OCI-LY1 (cell line): ENCODE data around the gene XPA.
A peak's percentile ranks its signal among the peaks of the same experiment; 100 is the strongest.

ENCODE experiments used
- H2AFZ ChIP-seq: fragments of 200-600 bp; sonication (generic), shearing (Covaris generic); 2 replicates; pipeline ENCODE4 v1.6.0; 2014; ENCODE audit warnings: antibody characterized with exemption, mild to moderate bottlenecking, low read length
- H3F3A ChIP-seq: fragments of 200-600 bp; sonication (generic), shearing (Covaris generic); 2 replicates; pipeline ENCODE4 v1.6.0; 2014; ENCODE audit warnings: mild to moderate bottlenecking, antibody characterized with exemption, low read length, moderate library complexity; ENCODE audit not compliant: insufficient read depth
- H3K27ac ChIP-seq: fragments of 200-600 bp; sonication (generic); 2 replicates; pipeline ENCODE4 v1.5.1; 2014; ENCODE audit warnings: low read length, mixed run types, mild to moderate bottlenecking, low read depth; ENCODE audit not compliant: poor library complexity, severe bottlenecking
- H3K27me3 ChIP-seq: fragments of 200-600 bp; sonication (generic); 2 replicates; pipeline ENCODE4 v1.6.0; 2014; ENCODE audit warnings: antibody characterized with exemption, mild to moderate bottlenecking, low read length, moderate library complexity; ENCODE audit not compliant: insufficient read depth
- H3K36me3 ChIP-seq: fragments of 200-600 bp; sonication (generic); 2 replicates; pipeline ENCODE4 v1.6.1; 2014; ENCODE audit warnings: mild to moderate bottlenecking, antibody characterized with exemption, low read length, moderate library complexity, mixed read lengths; ENCODE audit not compliant: insufficient read depth
- H3K4me1 ChIP-seq: fragments of 200-600 bp; sonication (generic); 2 replicates; pipeline ENCODE4 v1.5.1; 2014; ENCODE audit warnings: mild to moderate bottlenecking, low read length, moderate library complexity; ENCODE audit not compliant: insufficient read depth, severe bottlenecking
- H3K4me2 ChIP-seq: fragments of 200-600 bp; sonication (generic), shearing (Covaris generic); 2 replicates; pipeline ENCODE4 v1.6.1; 2014; ENCODE audit warnings: low read length
- H3K4me3 ChIP-seq: fragments of 200-600 bp; sonication (generic); 2 replicates; pipeline ENCODE4 v1.5.1; 2014; ENCODE audit warnings: low read length, low read depth, mild to moderate bottlenecking, mixed read lengths; ENCODE audit not compliant: poor library complexity, severe bottlenecking
- H3K79me2 ChIP-seq: fragments of 200-600 bp; shearing (Covaris generic); 2 replicates; pipeline ENCODE4 v1.6.1; 2016; ENCODE audit warnings: mixed run types, low read length, mixed read lengths; ENCODE audit not compliant: insufficient read depth
- H3K9ac ChIP-seq: fragments of 200-600 bp; sonication (generic), shearing (Covaris generic); 2 replicates; pipeline ENCODE4 v1.6.1; 2014; ENCODE audit warnings: mild to moderate bottlenecking, low read length, mixed read lengths
- H3K9me2 ChIP-seq: fragments of 200-600 bp; sonication (generic), shearing (Covaris generic); 2 replicates; pipeline ENCODE4 v1.6.1; 2014; ENCODE audit warnings: low read depth, mild to moderate bottlenecking, low read length, mixed read lengths
- H3K9me3 ChIP-seq: fragments of 200-600 bp; shearing (Covaris generic); 2 replicates; pipeline ENCODE4 v1.6.1; 2014; ENCODE audit warnings: low read length, mixed read lengths
- H4K20me1 ChIP-seq: fragments of 200-600 bp; sonication (generic), shearing (Covaris generic); 2 replicates; pipeline ENCODE4 v1.6.0; 2016; ENCODE audit warnings: mild to moderate bottlenecking, low read length; ENCODE audit not compliant: insufficient read depth
- CTCF ChIP-seq: fragments of 200-600 bp; sonication (generic), shearing (Covaris generic); IDR thresholded peaks from 2 replicates; pipeline ENCODE4 v1.5.1; 2017; ENCODE audit warnings: mild to moderate bottlenecking, antibody characterized with exemption, low read length, moderate library complexity, mixed read lengths
- EZH2 ChIP-seq: fragments of 200-600 bp; sonication (generic), shearing (Covaris generic); IDR thresholded peaks from 2 replicates; pipeline ENCODE4 v1.8.0; 2017; ENCODE audit warnings: borderline replicate concordance, mixed run types, mild to moderate bottlenecking, antibody characterized with exemption, low read length, moderate library complexity, mixed read lengths

XPA gene

GRCh38 chr9:97632985-97633858, 63.9 kb downstream of the XPA start, which contains the start of the genes NCBP1 and TSTD2:
NCBP1 (plus strand) TSS chr9:97633821; CDS start chr9:97633882, 61 bp downstream.
TSTD2 (minus strand) TSS chr9:97633368; CDS start chr9:97627562, 5,806 bp downstream.
- peak within 1 kb of the TSS; percentile 95 for H3K4me2 ChIP-seq
- H3K79me2 ChIP-seq: peaks cover 70% of the 10 kb centered on the region
- peaks cover 45% of the 10 kb centered on the region for H3K4me1 ChIP-seq
- H3F3A ChIP-seq: no peaks in the 10 kb centered on the region
- peak within 1 kb of the TSS; percentile 100 for H3K9ac ChIP-seq
- H2AFZ ChIP-seq: peak within 1 kb of the TSS; percentile 39; the same call in 1 of the 2 replicates
- peak within 1 kb of the TSS; percentile 98 for H3K4me3 ChIP-seq
- H3K27ac ChIP-seq: peak within 1 kb of the TSS; percentile 91
- H3K9me2 ChIP-seq: no peaks in the 10 kb centered on the region
- no peaks in the 10 kb centered on the region for H3K9me3 ChIP-seq
- no peaks in the 10 kb centered on the region for H3K36me3 ChIP-seq
- no peaks in the 10 kb centered on the region for H4K20me1 ChIP-seq
- TF ChIP-seq EZH2 (no peak), CTCF (no peak)
- H3K27me3 ChIP-seq: no peaks in the 10 kb centered on the region

GRCh38 chr9:97632248-97632984, 64.7 kb downstream of the XPA start:
- no peaks in the 10 kb centered on the region for H3K27me3 ChIP-seq
- H3K36me3 ChIP-seq: peaks cover 2% of the 10 kb centered on the region; the same call in 1 of the 2 replicates
- TF ChIP-seq CTCF (no peak), EZH2 (no peak)
- peak overlapping the region; percentile 39; the same call in 1 of the 2 replicates for H2AFZ ChIP-seq
- H3K9me2 ChIP-seq: no peaks in the 10 kb centered on the region
- H3K4me2 ChIP-seq: peak overlapping the region; percentile 81
- no peaks in the 10 kb centered on the region for H4K20me1 ChIP-seq
- H3K27ac ChIP-seq: peak overlapping the region; percentile 91
- H3K9ac ChIP-seq: peak overlapping the region; percentile 100
- H3F3A ChIP-seq: no peaks in the 10 kb centered on the region
- H3K79me2 ChIP-seq: peaks cover 69% of the 10 kb centered on the region
- peak overlapping the region; percentile 98 for H3K4me3 ChIP-seq
- no peaks in the 10 kb centered on the region for H3K9me3 ChIP-seq
- peaks cover 39% of the 10 kb centered on the region for H3K4me1 ChIP-seq

GRCh38 chr9:97630591-97630990, 66.5 kb downstream of the XPA start:
- no peak overlapping the region for H3K4me3 ChIP-seq
- TF ChIP-seq CTCF (no peak), EZH2 (no peak)

More at GRCh38 chr9:97630591-97630990, 66.5 kb downstream of the XPA start:
- H3K36me3 ChIP-seq: peaks cover 18% of the 10 kb centered on the region
- peaks cover 53% of the 10 kb centered on the region for H3K79me2 ChIP-seq
- H3K4me2 ChIP-seq: no peak overlapping the region
- no peak overlapping the region for H2AFZ ChIP-seq
- H3K27ac ChIP-seq: no peak overlapping the region
- no peaks in the 10 kb centered on the region for H3K9me3 ChIP-seq
- no peaks in the 10 kb centered on the region for H3K27me3 ChIP-seq
- no peak overlapping the region for H3K9ac ChIP-seq
- H4K20me1 ChIP-seq: no peaks in the 10 kb centered on the region
- no peaks in the 10 kb centered on the region for H3K9me2 ChIP-seq
- H3F3A ChIP-seq: no peaks in the 10 kb centered on the region
- peaks cover 24% of the 10 kb centered on the region for H3K4me1 ChIP-seq
